ENCODE measurements around the gene ZDHHC11B.
A peak's percentile ranks its signal among the peaks of the same experiment; 100 is the strongest.

Gene ZDHHC11B

DNA sequence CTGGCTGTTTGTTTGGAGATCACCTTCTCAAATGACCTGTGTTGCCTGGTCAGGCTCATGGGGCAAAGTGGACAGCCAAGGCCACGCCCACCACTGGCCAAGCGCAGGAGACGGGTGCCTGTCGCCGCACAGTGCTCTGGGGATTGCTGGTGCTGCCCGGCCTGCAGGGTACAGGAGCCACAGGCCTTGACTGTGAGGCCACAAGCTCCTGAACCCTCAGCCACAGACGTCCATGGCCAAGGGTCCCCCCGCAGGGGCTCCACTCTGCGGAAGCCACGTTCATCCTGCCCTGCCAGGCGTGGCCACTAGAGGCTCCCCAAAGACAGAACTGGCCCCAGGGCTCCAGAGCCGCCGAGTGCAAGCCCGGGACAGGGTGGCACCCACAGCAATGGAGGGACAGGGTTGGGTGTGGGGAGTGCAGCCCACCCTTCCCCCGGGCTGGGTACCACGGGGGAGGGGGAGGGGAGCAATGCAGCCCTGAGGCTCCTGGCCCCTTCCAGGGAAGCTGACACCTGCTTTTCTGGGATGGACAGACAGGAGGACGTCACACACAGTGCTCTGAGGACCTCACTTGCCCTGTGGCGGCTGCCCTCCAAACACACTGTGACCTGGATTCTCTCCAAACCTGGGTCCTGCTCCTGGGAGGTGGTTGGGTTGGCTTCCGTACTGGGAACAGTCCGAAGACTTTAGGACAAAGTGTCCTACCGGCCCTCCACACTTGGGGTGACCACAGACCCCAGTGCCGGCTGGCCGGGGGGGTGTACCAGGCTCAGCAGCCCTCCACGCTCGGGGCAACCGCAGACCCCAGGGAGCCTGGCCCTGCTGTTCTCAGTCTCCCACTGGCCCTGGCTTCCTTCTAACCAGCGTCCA, 112.8 kb downstream of the ZDHHC11B start:
- DNase-seq, result peak; percentile 77

DNA sequence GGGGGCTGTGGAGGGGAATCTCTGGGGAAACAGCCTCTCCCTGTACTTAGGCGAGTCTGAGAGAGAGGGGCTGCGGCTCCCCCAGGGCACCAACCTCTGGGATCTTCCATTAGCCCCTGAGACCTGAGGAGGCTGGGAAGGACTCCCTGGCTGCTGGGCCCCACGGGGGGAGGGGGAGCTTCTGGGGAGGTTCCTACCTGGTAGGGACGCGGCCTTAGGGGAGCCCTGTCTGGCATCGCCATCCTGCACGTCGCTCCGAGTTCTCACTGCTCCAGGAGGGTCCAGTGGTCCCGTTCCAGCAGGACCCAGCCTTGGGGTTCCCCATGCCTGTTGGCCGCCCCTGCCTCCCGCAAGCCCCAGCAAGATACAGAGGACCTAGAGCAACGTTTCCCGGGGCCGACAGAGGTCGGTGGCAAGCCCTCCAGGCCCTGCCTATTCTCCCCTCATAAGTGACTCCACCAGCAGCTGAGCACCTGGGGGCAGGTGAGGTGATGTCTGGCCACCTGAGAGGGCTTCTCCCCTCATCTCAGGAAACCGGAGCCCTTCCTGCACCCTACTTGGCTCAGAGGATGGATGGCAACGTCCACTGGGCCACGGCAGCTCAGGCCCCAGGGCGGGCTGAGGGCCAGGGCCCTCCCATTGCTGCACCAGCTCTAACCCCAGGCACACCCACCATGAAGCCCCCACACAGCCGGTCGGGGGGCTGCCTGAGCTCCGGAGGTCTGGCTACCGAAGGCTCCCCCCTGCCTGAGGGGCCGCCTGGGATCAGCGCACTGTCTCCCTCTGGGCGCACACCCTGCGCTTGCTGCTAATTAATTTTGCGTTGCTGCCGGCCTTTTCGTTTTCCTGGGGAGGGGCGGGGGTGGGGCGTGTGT, 113.9 kb downstream of the ZDHHC11B start:
- no peak for DNase-seq

DNA sequence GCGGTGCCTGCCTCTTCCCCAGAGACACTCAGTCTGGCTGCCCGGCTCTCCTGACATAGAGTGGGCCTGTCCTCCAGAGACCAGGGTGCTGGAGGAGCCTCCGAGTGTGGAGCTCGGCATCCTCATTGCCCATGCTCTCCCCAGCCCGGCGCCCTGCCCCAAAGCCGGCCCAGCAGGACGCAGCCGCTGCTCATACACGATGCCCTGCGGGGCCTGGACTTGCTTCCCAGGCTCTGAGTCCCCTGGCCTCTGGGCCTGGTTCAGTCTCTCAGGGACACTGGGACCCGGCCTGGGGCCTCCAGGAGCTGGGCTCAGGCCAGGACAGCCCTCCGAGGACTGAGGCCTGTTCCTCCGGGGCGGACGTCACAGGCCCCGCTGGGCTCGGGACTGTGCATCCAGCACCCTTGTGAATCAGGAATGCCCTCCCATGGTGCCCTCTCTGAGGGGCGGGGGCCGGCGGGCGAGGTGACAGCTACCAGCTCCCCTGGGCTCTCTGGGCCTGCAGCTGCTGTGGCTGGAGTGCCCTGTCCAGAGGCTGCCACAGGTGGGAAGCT, 114.6 kb downstream of the ZDHHC11B start:
- no peak for DNase-seq

DNA sequence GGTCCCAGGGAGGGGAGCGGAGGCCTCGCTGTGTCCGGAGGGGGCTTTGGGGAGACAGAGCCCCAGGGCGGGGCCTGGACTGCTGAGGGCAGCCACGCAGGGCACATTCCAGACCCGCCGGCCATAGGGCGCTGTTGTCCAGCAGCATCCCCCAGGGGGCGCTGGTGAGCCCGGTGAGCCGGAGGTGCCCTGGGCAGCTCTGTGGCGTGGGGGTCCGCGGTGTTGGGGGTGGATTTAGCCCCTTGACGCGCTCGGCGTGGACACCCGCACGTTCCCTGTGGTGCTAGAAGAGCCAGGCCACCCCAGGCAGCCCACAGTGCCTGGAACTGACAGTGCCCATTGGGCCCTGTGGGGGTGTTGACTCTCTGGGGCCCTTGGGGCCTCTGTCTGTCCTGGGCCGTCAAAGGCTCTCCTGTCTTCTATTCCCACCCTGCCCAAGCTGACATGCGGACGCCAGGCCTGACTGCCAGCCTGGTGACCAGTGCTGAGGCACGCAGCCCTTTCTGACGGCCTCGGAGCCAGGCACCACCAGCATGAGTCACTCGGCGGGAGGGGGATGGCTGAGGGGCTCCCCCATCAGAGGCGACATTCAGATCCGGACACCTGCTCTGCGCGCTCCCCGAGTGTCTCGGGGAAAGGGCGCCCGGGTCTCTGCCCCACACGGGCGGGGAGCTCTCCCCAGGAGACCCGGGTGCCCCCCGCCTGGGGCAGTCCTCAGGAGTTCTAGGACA, 115.3 kb downstream of the ZDHHC11B start:
- peak; percentile 57 for DNase-seq

DNA sequence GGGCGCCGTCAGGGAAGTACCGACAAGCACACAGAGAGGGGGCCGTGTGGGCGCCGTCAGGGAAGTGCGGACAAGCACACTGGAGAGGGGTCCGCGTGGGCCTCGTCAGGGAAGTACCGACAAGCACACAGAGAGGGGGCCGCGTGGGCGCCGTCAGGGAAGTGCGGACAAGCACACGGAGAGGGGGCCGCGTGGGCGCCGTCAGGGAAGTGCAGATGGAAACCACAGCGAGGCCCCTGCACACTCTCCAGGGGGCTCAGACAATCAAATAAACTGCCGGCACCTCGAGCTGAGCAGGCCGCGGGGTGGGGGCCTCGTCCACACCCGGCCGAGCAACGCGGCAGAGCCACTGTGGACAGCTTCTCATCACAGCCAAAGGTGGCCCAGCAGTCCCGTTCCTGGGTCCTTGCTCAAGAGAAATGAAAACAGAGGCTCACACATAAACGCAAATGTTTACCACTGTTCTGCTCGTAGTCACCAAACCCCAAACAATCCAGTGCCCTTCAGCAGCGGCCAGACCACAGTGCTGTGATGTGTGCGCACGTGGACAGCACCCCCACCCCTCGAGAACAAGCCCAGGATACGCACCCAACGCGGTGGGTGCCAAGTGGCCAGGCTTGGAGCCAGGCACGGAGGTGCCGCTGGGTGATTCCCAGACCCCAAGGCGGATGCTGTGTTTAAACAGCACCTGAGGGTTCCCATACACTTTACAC, 116.1 kb downstream of the ZDHHC11B start:
- no peak for DNase-seq

DNA sequence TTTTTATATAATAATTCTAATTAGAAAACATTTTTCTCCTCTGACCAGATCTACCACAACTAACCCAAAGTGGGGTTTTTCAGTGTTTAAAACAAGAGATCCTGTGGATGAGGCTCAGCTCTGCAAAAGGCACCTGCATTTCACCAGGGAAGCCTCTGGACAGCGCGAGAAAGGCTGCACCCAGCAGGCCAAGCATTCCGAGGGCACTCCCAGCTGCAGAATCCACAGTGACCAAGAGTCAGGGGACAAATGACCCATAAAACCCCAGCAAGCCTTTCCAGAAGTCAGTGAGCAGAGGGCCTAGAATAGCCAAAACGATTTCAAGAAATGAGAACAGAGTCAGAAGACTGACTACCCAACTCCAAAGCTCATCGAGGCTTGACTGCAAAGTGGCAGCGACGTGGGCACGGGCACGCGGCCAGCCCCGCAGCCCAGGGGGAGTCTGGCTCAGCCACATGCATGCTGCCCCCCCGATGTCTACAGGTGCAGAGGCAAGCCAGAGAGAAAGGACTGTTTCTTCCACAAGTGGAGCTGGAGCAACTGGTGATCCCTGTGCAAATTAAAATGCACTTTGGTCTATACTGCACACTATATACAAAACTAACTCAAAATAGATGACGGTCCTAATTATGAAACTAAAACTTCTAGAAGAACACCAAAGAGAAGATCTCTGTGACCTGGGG, 117.6 kb downstream of the ZDHHC11B start:
- DNase-seq, result no peak

DNA sequence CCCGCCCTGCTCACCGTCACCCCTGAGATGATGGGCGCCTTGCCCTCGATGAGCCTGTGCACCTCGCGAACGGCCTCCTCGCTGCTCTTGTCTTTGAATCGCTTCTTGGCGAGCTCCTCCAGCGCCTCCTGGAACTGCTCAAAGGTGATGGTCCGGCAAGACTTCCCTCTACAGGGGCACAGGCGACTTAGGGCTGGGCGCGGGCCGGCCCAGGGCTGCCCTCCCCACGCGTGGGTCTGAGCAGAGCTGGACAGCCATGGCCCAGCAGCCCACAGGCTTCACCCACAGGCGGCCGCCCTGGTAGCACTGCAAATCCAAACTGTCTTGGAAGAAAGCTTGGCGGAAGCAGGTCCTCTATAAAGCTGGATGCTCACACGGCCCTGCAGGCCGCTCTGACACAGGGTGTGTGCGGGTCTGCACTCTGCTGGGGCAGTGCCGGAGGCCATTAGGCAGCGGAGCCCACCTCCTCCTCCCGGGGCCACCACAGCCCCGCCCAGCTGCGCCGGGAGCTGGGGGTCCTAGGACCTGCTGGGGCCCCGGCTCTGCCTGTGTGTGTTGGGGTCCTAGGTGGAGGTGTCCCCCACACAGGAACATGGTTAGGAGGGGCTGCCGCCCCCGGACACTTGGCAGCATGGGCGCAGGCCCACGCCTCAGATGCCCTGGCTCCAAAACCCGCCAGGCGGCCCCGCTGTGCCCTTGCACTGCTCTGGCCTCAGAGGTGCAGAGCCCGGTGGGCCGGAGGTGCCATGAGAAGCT, 118.4 kb downstream of the ZDHHC11B start:
- DNase-seq, result no peak

DNA sequence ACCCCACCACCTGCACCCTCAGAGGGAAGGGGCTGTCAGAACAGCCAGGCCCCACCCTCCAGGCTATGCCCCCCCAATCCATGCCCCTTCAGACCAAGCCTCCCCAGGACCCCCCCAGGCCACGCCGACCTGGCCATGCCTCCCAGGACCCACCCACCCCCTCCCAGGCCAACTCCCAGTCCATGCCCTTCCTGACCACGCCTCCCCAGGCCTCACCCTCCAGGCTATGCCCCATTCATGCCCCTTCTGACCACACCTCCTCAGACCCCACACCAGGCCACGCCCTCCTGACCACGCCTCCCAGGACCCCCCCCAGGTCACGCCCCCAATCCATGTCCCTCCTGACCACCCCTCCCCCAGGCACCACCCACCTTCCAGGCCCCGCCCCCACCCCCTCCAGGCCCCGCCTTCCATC, 119.0 kb downstream of the ZDHHC11B start:
- DNase-seq, result no peak

DNA sequence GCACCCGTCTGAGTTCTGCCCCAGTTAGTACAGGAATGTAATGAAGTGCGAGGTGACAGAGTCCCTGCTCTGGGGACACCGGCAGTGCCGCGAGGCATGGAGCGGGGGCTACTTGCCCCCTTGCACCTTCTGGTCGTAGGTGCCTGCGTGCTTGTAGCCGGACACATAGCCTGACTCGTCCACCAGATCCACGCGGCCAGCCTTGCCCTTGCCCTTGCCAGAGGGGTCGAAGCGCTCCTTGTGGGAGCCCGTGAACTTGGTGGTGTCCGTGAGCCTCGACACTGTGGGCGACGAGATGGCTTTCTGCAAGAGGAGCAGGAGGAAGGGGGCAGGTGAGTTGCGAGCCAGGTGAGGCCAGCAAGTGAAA, 119.6 kb downstream of the ZDHHC11B start:
- no peak for DNase-seq

DNA sequence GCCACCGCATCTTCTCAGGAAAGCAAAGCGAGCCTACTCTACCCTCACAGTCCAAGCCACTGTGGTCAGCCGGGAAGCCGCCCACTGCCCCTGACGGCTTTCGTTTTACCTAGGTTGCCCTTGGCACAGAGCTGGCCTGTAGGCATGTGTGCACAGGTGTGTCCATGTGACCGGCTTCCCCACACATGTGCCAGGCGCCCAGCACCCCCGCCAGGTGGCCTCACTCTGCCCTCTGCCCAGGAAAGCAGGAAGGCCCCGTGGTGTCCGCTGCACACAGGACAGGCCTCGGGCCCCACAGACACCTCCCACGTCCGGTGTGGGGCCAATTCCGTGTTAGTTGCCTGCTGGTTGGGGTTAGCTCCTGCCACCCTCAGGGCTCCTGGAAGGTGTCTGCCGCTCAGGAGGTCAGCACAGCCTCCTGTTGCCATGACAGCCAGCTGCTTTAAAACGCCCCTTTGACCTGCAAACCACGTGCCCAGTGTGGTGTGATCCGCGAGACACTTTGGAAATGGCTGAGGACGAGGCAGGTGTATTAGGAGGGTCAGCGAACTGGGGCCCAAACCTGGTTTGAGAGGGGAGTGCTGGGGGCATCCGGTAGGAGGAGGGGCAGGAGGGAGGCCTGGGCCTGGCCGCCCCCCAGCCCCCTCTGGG, 120.1 kb downstream of the ZDHHC11B start:
- DNase-seq, result no peak

DNA sequence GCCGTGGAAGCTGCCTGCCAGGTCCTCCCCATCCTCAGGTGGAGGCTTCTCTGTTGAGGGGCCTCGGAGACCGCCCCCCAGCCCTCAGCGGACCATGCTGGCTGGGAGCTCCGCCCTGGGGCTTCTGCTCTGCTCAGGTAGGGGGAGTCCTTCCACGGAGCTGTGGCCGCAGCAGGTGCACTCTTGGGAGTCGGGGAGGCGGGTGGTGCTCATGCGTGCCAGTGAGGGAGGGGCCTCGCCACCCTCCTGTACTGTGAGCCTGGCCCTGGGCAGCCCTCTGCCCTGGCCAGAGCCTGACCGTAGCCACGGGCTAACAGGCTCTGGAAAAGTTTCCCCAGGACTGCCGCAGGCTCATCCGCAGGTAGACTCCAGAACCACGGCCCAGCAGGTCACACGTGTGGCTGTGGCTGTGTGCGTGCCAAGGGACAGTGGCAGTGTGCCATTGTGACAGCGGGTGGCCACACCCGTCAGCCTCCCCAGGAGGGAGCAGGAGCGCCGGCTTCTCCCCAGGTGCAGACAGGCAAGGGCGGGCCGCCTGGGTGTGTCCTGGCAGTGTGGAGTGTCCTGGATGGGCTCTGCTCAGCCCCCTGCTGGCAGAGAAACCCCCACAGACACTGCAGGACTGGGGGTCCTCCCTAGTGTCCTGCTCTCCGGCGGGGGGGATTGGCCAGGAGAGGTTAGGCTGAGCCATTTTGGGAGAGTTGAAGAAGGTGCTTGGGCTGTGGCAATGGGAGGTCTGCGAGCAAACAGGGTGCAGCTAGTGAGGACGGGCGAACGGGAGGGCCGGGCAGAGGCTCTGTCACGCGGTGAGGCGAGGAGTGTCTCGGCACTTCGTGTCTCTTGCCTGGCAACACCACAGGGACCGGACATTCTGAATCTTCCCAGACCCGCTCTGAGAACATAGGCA, 120.8 kb downstream of the ZDHHC11B start:
- no peak for DNase-seq

DNA sequence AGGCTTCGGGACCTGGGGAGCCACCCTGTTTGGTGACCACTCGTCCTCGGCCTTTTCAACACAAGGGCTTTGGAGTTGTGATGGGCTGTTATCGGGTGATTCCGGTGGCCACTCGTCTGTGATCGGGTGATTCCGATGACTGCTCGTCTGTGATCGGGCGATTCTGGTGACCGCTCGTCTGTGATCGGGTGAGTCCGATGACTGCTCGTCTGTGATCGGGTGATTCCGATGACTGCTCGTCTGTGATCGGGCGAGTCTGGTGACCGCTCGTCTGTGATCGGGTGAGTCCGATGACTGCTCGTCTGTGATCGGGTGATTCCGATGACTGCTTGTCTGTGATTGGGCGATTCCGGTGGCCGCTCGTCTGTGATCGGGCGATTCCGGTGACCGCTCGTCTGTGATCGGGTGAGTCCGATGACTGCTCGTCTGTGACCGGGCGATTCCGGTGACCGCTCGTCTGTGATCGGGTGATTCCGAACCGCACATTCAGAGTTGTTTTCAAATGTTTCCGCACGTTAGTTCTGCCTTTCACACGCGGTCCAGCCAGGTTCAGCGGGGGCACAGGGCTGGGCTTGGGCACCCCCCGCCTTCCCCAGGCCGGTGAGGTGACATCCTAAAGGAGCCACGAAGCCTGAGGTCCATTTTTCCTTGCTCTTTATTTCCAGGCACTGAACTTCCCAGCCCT, 121.6 kb downstream of the ZDHHC11B start:
- no peak for DNase-seq

DNA sequence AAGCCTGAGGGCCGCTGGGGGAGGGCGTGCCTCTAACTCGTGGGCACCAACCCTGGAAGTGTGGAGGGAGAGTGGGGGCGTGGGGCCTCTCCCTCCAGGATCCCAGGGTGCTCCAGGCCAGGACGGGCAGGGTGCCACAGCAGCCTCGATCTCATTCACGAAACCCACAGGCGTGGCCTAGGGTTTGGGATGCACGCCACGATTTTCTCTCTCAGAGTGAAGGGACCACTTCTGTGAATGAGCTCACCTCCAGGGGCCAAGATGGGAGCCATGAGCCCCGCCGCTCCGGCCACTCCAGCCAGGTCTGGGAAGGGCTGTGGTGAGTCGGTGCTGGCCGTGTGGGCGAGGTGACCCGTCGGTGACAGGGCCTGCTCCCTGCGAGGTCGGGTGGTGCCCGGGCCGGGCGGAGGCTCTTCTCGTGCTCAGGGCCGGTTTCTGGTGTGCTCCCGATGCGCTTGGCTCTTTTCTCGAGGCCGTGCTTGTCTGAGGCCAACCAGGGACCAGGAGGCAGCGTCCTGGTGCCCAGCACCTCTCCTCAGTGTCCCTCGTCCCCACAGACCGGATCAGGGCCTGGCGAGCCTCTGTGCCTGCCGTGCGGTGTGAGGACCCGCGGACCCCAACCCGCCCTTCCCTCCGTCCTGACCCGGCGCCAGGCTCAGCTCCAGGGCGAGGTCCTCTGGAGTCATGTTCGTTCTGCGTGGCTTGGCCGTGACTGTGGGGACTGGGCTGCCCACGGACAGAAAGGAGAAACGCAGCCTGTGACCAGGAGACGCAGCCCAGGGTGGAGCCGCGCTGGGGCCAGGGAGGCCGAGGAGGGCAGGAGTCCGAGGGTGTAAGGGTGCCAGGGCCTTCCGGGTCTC, 122.4 kb downstream of the ZDHHC11B start:
- no peak for DNase-seq

DNA sequence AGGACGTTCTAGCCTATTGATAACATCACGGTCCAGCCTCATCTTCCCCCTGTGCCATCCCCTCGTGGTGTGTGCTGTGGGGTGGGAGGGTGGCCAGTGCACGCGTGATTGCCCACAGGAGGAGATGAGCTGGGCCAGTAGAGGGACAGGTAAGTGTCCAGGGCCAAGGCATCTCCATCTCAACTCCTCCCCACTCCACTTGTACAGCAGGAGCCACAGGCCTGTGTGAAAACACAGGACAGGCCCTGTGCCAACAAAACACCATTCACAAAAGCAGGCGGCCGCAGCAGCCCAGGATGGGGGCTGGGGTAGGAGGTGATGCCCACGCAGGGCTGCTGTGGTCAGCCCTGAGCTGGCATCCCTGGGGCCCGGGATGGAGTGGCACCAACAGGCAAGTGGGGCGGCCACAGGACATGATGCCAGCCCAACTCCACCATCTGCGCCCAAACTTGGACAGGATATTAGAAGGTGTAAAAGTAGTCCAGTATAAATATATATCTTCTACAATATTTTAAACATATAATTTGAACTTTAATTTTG, 124.0 kb downstream of the ZDHHC11B start:
- DNase-seq, result no peak
